Calu3 (cell line): ENCODE results near the gene ROS1. TPM values are rescaled to one million over a fixed set of nuclear protein-coding genes. Genes with fewer than 3 reads are reported as not detected.

ENCODE experiments used
- BruUV-seq: library from RNA; stranded (reverse); fragments of 400-500 nt; replicated peaks from 2 replicates; lab custom pipeline; 2021; lab: Mats Ljungman, UMichigan
- CTCF ChIA-PET: fragments of 300-600 bp; sonication (Branson Sonifier 250); formaldehyde crosslinking; loops from one replicate; lab custom pipeline; 2022; ENCODE audit warnings: antibody characterized with exemption; lab: Charles Lee
- DNase-seq: peaks from one replicate; pipeline ENCODE4 v3.0.0; 2022
- H3K27ac Mint-ChIP-seq: one replicate; pipeline ENCODE4 v1.8.0; 2022; ENCODE audit warnings: mixed read lengths; ENCODE audit not compliant: unreplicated experiment
- H3K27me3 Mint-ChIP-seq: one replicate; pipeline ENCODE4 v1.8.0; 2022; ENCODE audit warnings: mixed read lengths; ENCODE audit not compliant: unreplicated experiment
- H3K36me3 Mint-ChIP-seq: one replicate; pipeline ENCODE4 v1.8.0; 2022; ENCODE audit warnings: mild to moderate bottlenecking, moderate library complexity, mixed read lengths; ENCODE audit not compliant: insufficient read depth, unreplicated experiment
- H3K4me1 Mint-ChIP-seq: one replicate; pipeline ENCODE4 v1.8.0; 2022; ENCODE audit warnings: mild to moderate bottlenecking, low read depth, mixed read lengths; ENCODE audit not compliant: unreplicated experiment
- H3K4me3 Mint-ChIP-seq: one replicate; pipeline ENCODE4 v1.8.0; 2022; ENCODE audit warnings: mild to moderate bottlenecking, low read depth, moderate library complexity, mixed read lengths; ENCODE audit not compliant: unreplicated experiment
- H3K9me3 Mint-ChIP-seq: one replicate; pipeline ENCODE4 v1.8.0; 2022; ENCODE audit warnings: low read depth, mixed read lengths; ENCODE audit not compliant: unreplicated experiment
- intact Hi-C: fragments of 100-400 bp; cut with micrococcal nuclease; formaldehyde crosslinking; loops from one replicate; pipeline ENCODE4 v1.10.0; 2022; ENCODE audit not compliant: unreplicated experiment
- total RNA-seq: library from RNA; stranded (reverse); gene quantifications from 2 replicates; pipeline ENCODE4 v1.2.3, GENCODE V29; 2022
- TF ChIP-seq, protein P1 (sequence below): fragments of 200-600 bp; IDR thresholded peaks from one replicate; pipeline ENCODE4 v1.8.0; 2022; ENCODE audit warnings: antibody characterized with exemption; ENCODE audit not compliant: unreplicated experiment

Gene ROS1
- total RNA-seq, 1 experiment from 2014 or later, result 8.1 TPM

DNA sequence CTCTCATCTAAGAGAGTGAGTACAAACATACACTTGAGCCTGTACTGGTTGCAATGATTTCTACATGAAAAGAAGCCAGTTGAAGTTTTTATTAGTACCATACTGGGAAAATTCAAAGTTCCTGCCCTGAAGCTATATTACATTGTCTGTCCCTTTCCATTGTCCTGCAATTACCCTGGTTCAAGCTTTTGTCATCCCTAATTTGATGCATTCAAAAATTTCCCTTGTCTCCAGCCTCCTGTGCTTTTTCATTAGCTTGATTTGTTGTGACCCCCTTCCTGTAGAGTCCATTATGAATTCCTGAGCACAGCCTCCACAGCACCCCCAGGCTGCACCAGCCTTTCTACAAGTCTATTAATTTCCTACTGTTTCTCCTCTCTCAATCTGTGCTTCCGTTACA, 114.0 kb downstream of the ROS1 start:
- intact Hi-C loops, result loop anchor here (10.0 kb wide), 1 partner anchor 117 kb away; no protein-coding TSS in a partner anchor
- no peaks in the 10 kb centered on the region for H3K36me3 Mint-ChIP-seq
- H3K27ac Mint-ChIP-seq, result no peak overlapping the region
- no TSS peak for BruUV-seq
- no peaks in the 10 kb centered on the region for H3K27me3 Mint-ChIP-seq
- H3K4me1 Mint-ChIP-seq, result no peaks in the 10 kb centered on the region
- TF ChIP-seq, protein P1, sequence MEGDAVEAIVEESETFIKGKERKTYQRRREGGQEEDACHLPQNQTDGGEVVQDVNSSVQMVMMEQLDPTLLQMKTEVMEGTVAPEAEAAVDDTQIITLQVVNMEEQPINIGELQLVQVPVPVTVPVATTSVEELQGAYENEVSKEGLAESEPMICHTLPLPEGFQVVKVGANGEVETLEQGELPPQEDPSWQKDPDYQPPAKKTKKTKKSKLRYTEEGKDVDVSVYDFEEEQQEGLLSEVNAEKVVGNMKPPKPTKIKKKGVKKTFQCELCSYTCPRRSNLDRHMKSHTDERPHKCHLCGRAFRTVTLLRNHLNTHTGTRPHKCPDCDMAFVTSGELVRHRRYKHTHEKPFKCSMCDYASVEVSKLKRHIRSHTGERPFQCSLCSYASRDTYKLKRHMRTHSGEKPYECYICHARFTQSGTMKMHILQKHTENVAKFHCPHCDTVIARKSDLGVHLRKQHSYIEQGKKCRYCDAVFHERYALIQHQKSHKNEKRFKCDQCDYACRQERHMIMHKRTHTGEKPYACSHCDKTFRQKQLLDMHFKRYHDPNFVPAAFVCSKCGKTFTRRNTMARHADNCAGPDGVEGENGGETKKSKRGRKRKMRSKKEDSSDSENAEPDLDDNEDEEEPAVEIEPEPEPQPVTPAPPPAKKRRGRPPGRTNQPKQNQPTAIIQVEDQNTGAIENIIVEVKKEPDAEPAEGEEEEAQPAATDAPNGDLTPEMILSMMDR, result no peak
- no peak overlapping the region for H3K4me3 Mint-ChIP-seq
- CTCF ChIA-PET, result interaction anchor here (0.6 kb wide), 1 partner anchor 40 kb away, joined by 3 read pairs; no protein-coding TSS in a partner anchor
- no peaks in the 10 kb centered on the region for H3K9me3 Mint-ChIP-seq
- no peak for DNase-seq

DNA sequence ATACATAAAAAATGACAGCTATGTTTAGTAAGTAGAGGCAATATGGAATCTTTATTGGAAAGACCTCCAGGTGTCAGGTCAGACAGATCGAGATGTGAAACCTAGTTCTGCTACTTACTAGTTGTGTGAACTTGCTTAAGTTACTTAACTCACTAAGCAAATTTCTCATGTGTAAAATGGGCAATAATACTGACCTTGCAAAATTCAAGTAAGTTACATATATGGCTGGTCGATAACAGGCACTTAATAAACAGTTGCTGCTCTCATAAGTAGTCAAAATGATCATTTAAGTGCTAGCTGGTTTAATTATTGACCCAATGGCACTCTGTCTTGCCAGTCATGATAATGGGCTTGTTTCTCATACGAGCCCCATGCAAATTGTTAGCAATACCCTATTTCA, 114.4 kb downstream of the ROS1 start:
- intact Hi-C loops, result loop anchor here (10.0 kb wide), 1 partner anchor 117 kb away; no protein-coding TSS in a partner anchor

GRCh38 chr6:117309611-117310010, 116.1 kb downstream of the ROS1 start:
- Mint-ChIP-seq H3K36me3 (no peaks in the 10 kb centered on the region), H3K9me3 (no peaks in the 10 kb centered on the region), H3K27me3 (no peaks in the 10 kb centered on the region), H3K4me3 (no peak overlapping the region), H3K27ac (no peak overlapping the region), H3K4me1 (no peaks in the 10 kb centered on the region)
- CTCF ChIA-PET, result no interaction called here
- TF ChIP-seq, protein P1, result no peak
- intact Hi-C loops, result loop anchor here (10.0 kb wide), 1 partner anchor 115 kb away; no protein-coding TSS in a partner anchor
- no peak for DNase-seq
- BruUV-seq, result no TSS peak

More for the DNA sequence above, 114.4 kb downstream of the ROS1 start:
- H3K27ac Mint-ChIP-seq, result no peak overlapping the region
- BruUV-seq, result no TSS peak
- CTCF ChIA-PET, result interaction anchor here (0.6 kb wide), 1 partner anchor 40 kb away, joined by 3 read pairs; no protein-coding TSS in a partner anchor
- H3K36me3 Mint-ChIP-seq, result no peaks in the 10 kb centered on the region
- no peaks in the 10 kb centered on the region for H3K4me1 Mint-ChIP-seq
- H3K9me3 Mint-ChIP-seq, result no peaks in the 10 kb centered on the region
- no peaks in the 10 kb centered on the region for H3K27me3 Mint-ChIP-seq
- TF ChIP-seq, protein P1, result no peak
- DNase-seq, result no peak
- H3K4me3 Mint-ChIP-seq, result no peak overlapping the region

GRCh38 chr6:117309069-117309468, 116.7 kb downstream of the ROS1 start:
- no peaks in the 10 kb centered on the region for H3K36me3 Mint-ChIP-seq
- H3K9me3 Mint-ChIP-seq, result no peaks in the 10 kb centered on the region

More at GRCh38 chr6:117309069-117309468, 116.7 kb downstream of the ROS1 start:
- no TSS peak for BruUV-seq
- CTCF ChIA-PET, result no interaction called here
- intact Hi-C loops, result no loop called here
- Mint-ChIP-seq H3K27ac (no peak overlapping the region), H3K4me3 (no peak overlapping the region), H3K4me1 (no peaks in the 10 kb centered on the region), H3K27me3 (no peaks in the 10 kb centered on the region)
- TF ChIP-seq, protein P1, result no peak
- no peak for DNase-seq
